Neural crest cell (in vitro differentiated cells): Measurements from ENCODE around the gene AUH. TPM values are rescaled to one million over a fixed set of nuclear protein-coding genes. Genes with fewer than 3 reads are reported as not detected.
A peak's percentile ranks its signal among the peaks of the same experiment; 100 is the strongest.

Experiments
- DNase-seq: peaks from one replicate; pipeline ENCODE4 v3.0.0; 2021; ENCODE audit warnings: low read depth, mixed read lengths, low spot score
- H3K27ac Mint-ChIP-seq: one replicate; pipeline ENCODE4 v1.8.0; 2021; ENCODE audit warnings: mild to moderate bottlenecking, mixed read lengths; ENCODE audit not compliant: unreplicated experiment
- H3K27me3 Mint-ChIP-seq: 2 replicates; pipeline ENCODE4 v1.8.0; 2021; ENCODE audit warnings: low read depth, mild to moderate bottlenecking, mixed read lengths
- H3K36me3 Mint-ChIP-seq: 2 replicates; pipeline ENCODE4 v1.8.0; 2021; ENCODE audit warnings: low read depth, mild to moderate bottlenecking, mixed read lengths
- H3K4me1 Mint-ChIP-seq: 2 replicates; pipeline ENCODE4 v1.8.0; 2021; ENCODE audit warnings: mixed read lengths
- H3K4me3 Mint-ChIP-seq: one replicate; pipeline ENCODE4 v1.8.0; 2021; ENCODE audit warnings: mild to moderate bottlenecking, mixed read lengths
- H3K9me3 Mint-ChIP-seq: 2 replicates; pipeline ENCODE4 v1.8.0; 2021; ENCODE audit warnings: mixed read lengths
- CTCF ChIP-seq: fragments of 200-600 bp; sonication (generic); conservative IDR thresholded peaks from 2 replicates; pipeline ENCODE4 v1.5.0; 2021; ENCODE audit warnings: antibody characterized with exemption, mild to moderate bottlenecking
- total RNA-seq: library from RNA; stranded (reverse); gene quantifications from 2 replicates; pipeline ENCODE4 v1.2.1, GENCODE V29; 2021

The AUH gene
- total RNA-seq, 1 donor from 2014 or later = 10.8 TPM

GRCh38 chr9:91274949-91275492, 86.7 kb downstream of the AUH start:
- Mint-ChIP-seq H3K36me3 (peaks cover 2% of the 10 kb centered on the region), H3K27ac (peak overlapping the region; percentile 48), H3K4me3 (no peak overlapping the region), H3K27me3 (no peaks in the 10 kb centered on the region), H3K4me1 (no peaks in the 10 kb centered on the region), H3K9me3 (no peaks in the 10 kb centered on the region)
- TF ChIP-seq CTCF = no peak
- no peak for DNase-seq

GRCh38 chr9:91273853-91274552, 87.7 kb downstream of the AUH start:
- no peak overlapping the region for H3K27ac Mint-ChIP-seq
- H3K36me3 Mint-ChIP-seq = peaks cover 2% of the 10 kb centered on the region
- H3K27me3 Mint-ChIP-seq = no peaks in the 10 kb centered on the region
- no peaks in the 10 kb centered on the region for H3K4me1 Mint-ChIP-seq
- TF ChIP-seq CTCF = no peak
- no peak overlapping the region for H3K4me3 Mint-ChIP-seq
- no peaks in the 10 kb centered on the region for H3K9me3 Mint-ChIP-seq
- no peak for DNase-seq

GRCh38 chr9:91271156-91271555, 90.6 kb downstream of the AUH start:
- no peak for DNase-seq
- no peak for TF ChIP-seq CTCF
- Mint-ChIP-seq H3K27me3 (no peaks in the 10 kb centered on the region), H3K9me3 (no peaks in the 10 kb centered on the region), H3K27ac (no peak overlapping the region), H3K4me1 (no peaks in the 10 kb centered on the region), H3K36me3 (no peaks in the 10 kb centered on the region), H3K4me3 (no peak overlapping the region)

- Mint-ChIP-seq H3K4me1 (no peaks in the 10 kb centered on the region), H3K4me3 (no peak overlapping the region), H3K36me3 (no peaks in the 10 kb centered on the region), H3K27ac (no peak overlapping the region), H3K27me3 (no peaks in the 10 kb centered on the region), H3K9me3 (no peaks in the 10 kb centered on the region)
- TF ChIP-seq CTCF = no peak
- no peak for DNase-seq
These were observed 91.7 kb downstream of the AUH start for GRCh38 chr9:91269907-91270491.

- no peaks in the 10 kb centered on the region for H3K9me3 Mint-ChIP-seq
- H3K27ac Mint-ChIP-seq = no peak overlapping the region
- H3K4me1 Mint-ChIP-seq = no peaks in the 10 kb centered on the region
- H3K4me3 Mint-ChIP-seq = no peak overlapping the region
- no peaks in the 10 kb centered on the region for H3K27me3 Mint-ChIP-seq
- H3K36me3 Mint-ChIP-seq = no peaks in the 10 kb centered on the region
- no peak for TF ChIP-seq CTCF
- DNase-seq = no peak
These were observed 95.3 kb downstream of the AUH start for GRCh38 chr9:91266448-91266847.
